Coronary artery (tissue), 2 donors: ENCODE results near the gene RASSF1.
"Not testable (repeated sequence)": the region's sequence is repeated elsewhere in the genome, so short reads cannot be mapped to it uniquely, and the experiment has no call there.

Experiments used
- DNase-seq: peaks from one replicate; pipeline ENCODE4 v3.0.0-alpha.2; 2017; ENCODE audit warnings: low spot score
- H3K27ac ChIP-seq, 2 donors: fragments of 200-600 bp; sonication (generic); one replicate each; pipeline ENCODE4 v1.5.1; 2016 to 2019
- H3K4me3 ChIP-seq: fragments of 200-600 bp; sonication (generic); 2 replicates; pipeline ENCODE4 v1.5.1; 2016; ENCODE audit warnings: mild to moderate bottlenecking, moderate library complexity
- TF ChIP-seq, protein P1 (sequence below): fragments of 200-600 bp; sonication (generic); IDR thresholded peaks from one replicate; pipeline ENCODE4 v1.5.1; 2019; ENCODE audit warnings: antibody characterized with exemption

RASSF1 gene

GRCh38 chr3:50292159-50293078, 48.2 kb downstream of the RASSF1 start, which contains the start of gene IFRD2:
TSS of gene IFRD2 (minus strand) at chr3:50292429. CDS start at chr3:50292274, 155 bp downstream.
- DNase-seq, result peak; percentile 98

DNA sequence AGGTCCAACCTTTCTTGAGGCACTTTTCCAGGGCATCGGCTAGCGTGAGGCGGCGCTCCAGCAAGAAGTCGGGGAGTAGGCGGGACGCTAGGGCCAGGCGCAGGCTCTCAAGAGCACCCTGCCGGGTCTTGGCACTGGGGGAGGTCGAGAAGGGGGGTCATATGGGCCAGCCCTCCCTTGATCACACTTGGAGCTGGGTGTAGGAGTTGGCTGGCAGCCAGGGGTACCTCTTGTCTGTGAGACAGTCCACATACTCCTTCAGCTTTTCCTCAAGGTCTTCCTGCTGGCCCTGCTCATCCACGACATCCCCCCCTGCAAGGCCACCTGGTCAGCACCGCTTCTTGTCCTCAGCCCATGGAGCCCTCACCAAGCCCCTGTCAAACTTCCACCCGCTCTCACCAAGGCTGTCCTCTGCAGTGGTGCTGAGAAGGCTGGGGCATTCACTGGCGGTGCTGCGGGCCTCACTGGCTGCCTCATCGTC, 50.4 kb downstream of the RASSF1 start:
- TF ChIP-seq, protein P1, sequence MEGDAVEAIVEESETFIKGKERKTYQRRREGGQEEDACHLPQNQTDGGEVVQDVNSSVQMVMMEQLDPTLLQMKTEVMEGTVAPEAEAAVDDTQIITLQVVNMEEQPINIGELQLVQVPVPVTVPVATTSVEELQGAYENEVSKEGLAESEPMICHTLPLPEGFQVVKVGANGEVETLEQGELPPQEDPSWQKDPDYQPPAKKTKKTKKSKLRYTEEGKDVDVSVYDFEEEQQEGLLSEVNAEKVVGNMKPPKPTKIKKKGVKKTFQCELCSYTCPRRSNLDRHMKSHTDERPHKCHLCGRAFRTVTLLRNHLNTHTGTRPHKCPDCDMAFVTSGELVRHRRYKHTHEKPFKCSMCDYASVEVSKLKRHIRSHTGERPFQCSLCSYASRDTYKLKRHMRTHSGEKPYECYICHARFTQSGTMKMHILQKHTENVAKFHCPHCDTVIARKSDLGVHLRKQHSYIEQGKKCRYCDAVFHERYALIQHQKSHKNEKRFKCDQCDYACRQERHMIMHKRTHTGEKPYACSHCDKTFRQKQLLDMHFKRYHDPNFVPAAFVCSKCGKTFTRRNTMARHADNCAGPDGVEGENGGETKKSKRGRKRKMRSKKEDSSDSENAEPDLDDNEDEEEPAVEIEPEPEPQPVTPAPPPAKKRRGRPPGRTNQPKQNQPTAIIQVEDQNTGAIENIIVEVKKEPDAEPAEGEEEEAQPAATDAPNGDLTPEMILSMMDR, result no peak
- no peak overlapping the region for H3K4me3 ChIP-seq
- peak; percentile 75 for DNase-seq
- H3K27ac ChIP-seq, result no peak overlapping the region

More at GRCh38 chr3:50292159-50293078, 48.2 kb downstream of the RASSF1 start, which contains the start of gene IFRD2:
- TF ChIP-seq, protein P1, result no peak
- peak within 1 kb of the TSS; percentile 88 to 89 for H3K27ac ChIP-seq
- H3K4me3 ChIP-seq, result peak within 1 kb of the TSS; percentile 94

- TF ChIP-seq, protein P1, result no peak
- H3K4me3 ChIP-seq, result no peak overlapping the region
- peak; percentile 67 for DNase-seq
- H3K27ac ChIP-seq, result no peak overlapping the region
Measured at GRCh38 chr3:50289130-50289529, 51.5 kb downstream of the RASSF1 start.

DNA sequence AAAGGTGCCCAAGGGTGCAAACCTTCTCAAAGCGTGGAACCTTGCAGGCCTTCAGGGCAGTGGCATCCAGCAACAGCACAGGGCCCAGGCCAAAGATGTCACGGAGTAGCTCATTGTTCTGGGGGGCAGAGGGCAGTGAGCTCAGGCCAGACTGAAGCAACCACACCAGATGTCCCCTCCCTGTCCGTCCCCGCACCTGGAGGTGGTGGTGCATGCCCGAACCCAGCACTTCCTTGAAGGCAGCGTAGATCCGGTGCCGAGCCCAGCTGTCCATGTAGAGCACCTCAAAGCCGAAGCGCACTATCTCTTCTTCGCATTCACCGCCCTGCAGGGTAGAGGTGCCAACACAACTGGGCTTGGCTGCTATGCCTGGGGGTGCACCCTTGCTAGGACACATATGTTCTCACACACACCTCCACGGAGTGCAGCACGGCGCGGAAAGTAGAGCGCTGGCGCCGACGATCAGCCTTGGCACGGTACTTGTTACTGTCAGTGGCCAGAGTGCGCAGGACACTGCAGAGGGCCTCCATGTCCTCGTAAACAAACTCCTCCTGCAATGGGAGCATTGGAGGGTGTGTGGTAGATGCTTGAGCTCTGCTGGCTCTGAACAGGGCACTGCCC, 52.1 kb downstream of the RASSF1 start:
- TF ChIP-seq, protein P1, result no peak
- Histone ChIP-seq H3K27ac (no peak overlapping the region), H3K4me3 (no peak overlapping the region)
- peak; percentile 67 for DNase-seq

- Histone ChIP-seq H3K27ac (no peak overlapping the region), H3K4me3 (no peak overlapping the region)
- no peak for DNase-seq
- TF ChIP-seq, protein P1, result no peak
Measured at GRCh38 chr3:50287262-50287661, 53.4 kb downstream of the RASSF1 start.

DNA sequence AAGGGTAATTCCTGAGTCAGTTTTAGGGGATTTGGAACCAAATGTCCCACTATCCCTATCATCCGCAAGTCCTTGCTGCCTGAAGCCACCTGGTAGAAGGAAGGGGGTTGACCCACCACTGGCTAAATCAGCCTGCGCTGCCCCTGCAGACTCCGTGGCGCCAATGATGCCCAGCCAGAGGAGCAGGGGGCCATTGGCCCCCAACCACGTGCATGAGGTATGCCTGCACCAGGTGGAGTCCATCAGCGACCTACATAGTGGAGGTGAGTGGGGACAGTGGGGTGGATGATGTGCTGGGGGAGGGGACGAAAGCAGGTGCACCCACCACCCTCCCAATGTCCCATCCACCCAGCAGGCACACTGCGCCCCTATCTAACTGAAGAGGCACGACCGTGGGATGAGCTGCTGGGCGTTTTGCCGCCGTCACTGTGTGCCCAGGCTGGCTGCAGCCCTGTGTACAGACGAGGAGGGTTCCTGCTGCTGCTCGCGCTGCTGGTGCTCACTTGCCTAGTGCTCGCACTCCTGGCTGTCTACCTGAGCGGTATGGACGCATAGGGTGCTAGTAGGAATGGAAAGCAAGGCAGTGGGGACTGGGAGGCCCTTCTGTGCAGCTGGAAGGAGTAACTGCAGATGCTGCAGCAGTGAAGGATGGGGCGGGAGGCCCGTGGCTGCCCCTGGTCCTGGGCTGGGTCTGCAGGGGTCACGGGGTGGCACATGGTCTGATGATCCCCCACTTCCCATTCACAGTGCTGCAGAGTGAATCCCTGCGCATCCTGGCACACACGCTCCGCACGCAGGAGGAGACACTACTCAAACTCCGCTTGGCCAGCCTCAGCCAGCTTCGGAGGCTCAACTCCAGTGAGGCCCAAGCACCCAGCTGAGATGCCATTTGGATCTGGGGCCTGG, 54.1 kb downstream of the RASSF1 start:
- DNase-seq, result no peak
- Histone ChIP-seq H3K27ac (no peak overlapping the region), H3K4me3 (no peak overlapping the region)
- TF ChIP-seq, protein P1, result no peak

DNA sequence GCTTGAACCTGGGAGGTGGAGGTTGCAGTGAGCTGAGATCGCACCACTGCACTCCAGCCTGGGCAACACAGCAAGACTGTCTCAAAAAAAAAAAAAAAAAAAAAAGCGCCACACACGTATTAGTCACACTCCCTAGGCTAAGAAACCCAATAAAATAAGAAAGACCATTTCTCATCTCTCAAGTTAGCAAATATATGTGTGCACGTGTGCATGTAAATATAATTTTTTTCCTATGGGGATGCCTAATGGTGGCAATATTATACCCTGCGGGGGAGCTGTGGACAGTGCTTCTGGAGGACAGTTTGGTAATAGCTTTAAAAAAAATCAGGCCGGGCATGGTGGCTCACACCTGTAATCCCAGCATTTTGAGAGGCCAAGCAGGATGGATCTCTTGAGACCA, 56.5 kb downstream of the RASSF1 start:
- not testable (repeated sequence) for DNase-seq, H3K27ac ChIP-seq, H3K4me3 ChIP-seq
